Trophoblast cell (in vitro differentiated cells and primary cell): Measurements from ENCODE around the gene MRC2.

ENCODE experiments used
- DNase-seq, 2 donors: peaks; one replicate each; pipeline ENCODE4 v3.0.0-alpha.2; 2016
- H2AFZ ChIP-seq: 2 replicates; pipeline ENCODE4 v1.6.1; 2013; ENCODE audit warnings: low read length, moderate library complexity, mild to moderate bottlenecking; ENCODE audit not compliant: insufficient read depth, poor library complexity
- H2AK5ac ChIP-seq: 2 replicates; pipeline ENCODE4 v1.6.1; 2013; ENCODE audit warnings: mild to moderate bottlenecking, low read length
- H2BK120ac ChIP-seq: 2 replicates; pipeline ENCODE4 v1.6.1; 2013; ENCODE audit warnings: low read length, mild to moderate bottlenecking, moderate library complexity; ENCODE audit not compliant: insufficient read depth, poor library complexity
- H2BK12ac ChIP-seq: 2 replicates; pipeline ENCODE4 v1.6.1; 2013; ENCODE audit warnings: mild to moderate bottlenecking, low read length, moderate library complexity
- H2BK5ac ChIP-seq: 2 replicates; pipeline ENCODE4 v1.6.1; 2013; ENCODE audit warnings: low read length, low read depth, moderate library complexity, mild to moderate bottlenecking; ENCODE audit not compliant: poor library complexity
- H3K14ac ChIP-seq: 2 replicates; pipeline ENCODE4 v1.6.1; 2013; ENCODE audit warnings: mild to moderate bottlenecking, low read length
- H3K18ac ChIP-seq: 2 replicates; pipeline ENCODE4 v1.6.1; 2013; ENCODE audit warnings: mild to moderate bottlenecking, low read length
- H3K23ac ChIP-seq: 2 replicates; pipeline ENCODE4 v1.6.1; 2013; ENCODE audit warnings: low read length
- H3K27ac ChIP-seq: 2 replicates; pipeline ENCODE4 v1.5.1; 2013; ENCODE audit warnings: low read depth, mild to moderate bottlenecking, inconsistent platforms, low read length, moderate library complexity
- H3K27me3 ChIP-seq: 2 replicates; pipeline ENCODE4 v1.6.1; 2013; ENCODE audit warnings: inconsistent platforms, mild to moderate bottlenecking, low read length, moderate library complexity; ENCODE audit not compliant: insufficient read depth
- H3K36me3 ChIP-seq, 2 experiments: 1 replicate in 1 of 2; 2 replicates in 1 of 2; pipeline ENCODE4 v1.6.1; 2013; ENCODE audit warnings: low read length in 2 of 2, mild to moderate bottlenecking in 2 of 2, moderate library complexity in 1 of 2; ENCODE audit not compliant: insufficient read depth in 2 of 2, control insufficient read depth in 1 of 2
- H3K4ac ChIP-seq: 2 replicates; pipeline ENCODE4 v1.6.1; 2013; ENCODE audit warnings: low read depth, mild to moderate bottlenecking, low read length, moderate library complexity
- H3K4me1 ChIP-seq, 2 experiments: 1 replicate in 1 of 2; 2 replicates in 1 of 2; pipeline ENCODE4 v1.6.1; 2013; ENCODE audit warnings: low read length in 2 of 2, mild to moderate bottlenecking in 2 of 2, moderate library complexity in 1 of 2; ENCODE audit not compliant: insufficient read depth in 2 of 2, control insufficient read depth in 1 of 2
- H3K4me2 ChIP-seq: 2 replicates; pipeline ENCODE4 v1.6.1; 2013; ENCODE audit warnings: inconsistent platforms, mild to moderate bottlenecking, low read length, moderate library complexity
- H3K4me3 ChIP-seq: 2 replicates; pipeline ENCODE4 v1.5.1; 2013; ENCODE audit warnings: mild to moderate bottlenecking, low read depth, low read length, inconsistent platforms
- H3K79me1 ChIP-seq: one replicate; pipeline ENCODE4 v1.6.1; 2013; ENCODE audit warnings: low read length
- H3K79me2 ChIP-seq: 2 replicates; pipeline ENCODE4 v1.6.1; 2013; ENCODE audit warnings: low read length, mild to moderate bottlenecking; ENCODE audit not compliant: control insufficient read depth, insufficient read depth, poor library complexity
- H3K9ac ChIP-seq: 2 replicates; pipeline ENCODE4 v1.6.1; 2013; ENCODE audit warnings: mild to moderate bottlenecking, low read length
- H3K9me3 ChIP-seq: 2 replicates; pipeline ENCODE4 v1.6.1; 2013; ENCODE audit warnings: low read depth, mild to moderate bottlenecking, control low read depth, inconsistent platforms, low read length; ENCODE audit not compliant: insufficient read depth
- H4K12ac ChIP-seq: 2 replicates; pipeline ENCODE4 v1.6.1; 2013; ENCODE audit warnings: low read depth, mild to moderate bottlenecking, low read length, moderate library complexity
- H4K8ac ChIP-seq: 2 replicates; pipeline ENCODE4 v1.6.1; 2013; ENCODE audit warnings: low read depth, mild to moderate bottlenecking, low read length, moderate library complexity
- H4K91ac ChIP-seq: one replicate; pipeline ENCODE4 v1.6.1; 2013; ENCODE audit warnings: low read depth, mild to moderate bottlenecking, low read length, moderate library complexity
- WGBS: extraction: QIAGEN DNeasy Blood & Tissue Kit; methylation state at CpG from one replicate; pipeline ENCODE4 v1.1.7; 2013; ENCODE audit warnings: missing lambda C conversion rate; ENCODE audit not compliant: insufficient read length, insufficient coverage; ENCODE audit errors: extremely low coverage; 5-methylcytosine and 5-hydroxymethylcytosine counted together

Gene MRC2

DNA sequence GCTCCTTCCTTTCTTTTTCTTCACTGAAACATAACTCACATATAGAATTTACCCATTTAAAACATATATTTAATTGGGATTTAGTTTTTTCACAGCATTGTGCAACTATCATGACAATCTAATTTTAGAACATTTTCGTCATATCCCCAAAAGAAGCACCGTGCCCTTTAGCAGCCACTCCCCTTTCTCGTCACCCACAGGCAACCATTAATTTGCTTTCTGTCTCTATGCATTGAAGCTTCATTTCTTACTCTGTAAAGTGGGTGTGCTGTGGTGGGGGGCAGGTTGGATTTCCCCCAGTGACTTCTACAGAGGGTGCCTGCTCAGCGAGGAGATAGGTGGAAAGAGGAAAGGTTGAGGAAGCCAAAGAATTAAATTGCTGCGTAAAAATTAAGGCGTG lies 35.8 kb downstream of the MRC2 start:
- peaks cover 3% of the 10 kb centered on the region for H3K9me3 ChIP-seq
- no peak overlapping the region for H3K27ac ChIP-seq
- no peak overlapping the region for H2BK120ac ChIP-seq
- no peaks in the 10 kb centered on the region for H3K27me3 ChIP-seq
- H3K9ac ChIP-seq = no peak overlapping the region
- no peak overlapping the region for H3K14ac ChIP-seq
- H3K4ac ChIP-seq = no peak overlapping the region
- no peaks in the 10 kb centered on the region for H3K4me1 ChIP-seq
- 100% methylated on average over 1 of the region's 6 CpGs for WGBS
- no peak overlapping the region for H3K23ac ChIP-seq
- H3K79me1 ChIP-seq = no peaks in the 10 kb centered on the region
- no peak for DNase-seq
- no peak overlapping the region for H2AFZ ChIP-seq
- H3K18ac ChIP-seq = no peak overlapping the region
- H3K4me2 ChIP-seq = no peak overlapping the region
- no peak overlapping the region for H2BK12ac ChIP-seq
- H2AK5ac ChIP-seq = no peak overlapping the region
- no peak overlapping the region for H2BK5ac ChIP-seq
- no peaks in the 10 kb centered on the region for H3K79me2 ChIP-seq
- H3K36me3 ChIP-seq = peaks cover 29 to 34% of the 10 kb centered on the region in 2 experiments
- H4K12ac ChIP-seq = no peak overlapping the region
- no peak overlapping the region for H3K4me3 ChIP-seq
- no peak overlapping the region for H4K8ac ChIP-seq
- H4K91ac ChIP-seq = no peak overlapping the region

DNA sequence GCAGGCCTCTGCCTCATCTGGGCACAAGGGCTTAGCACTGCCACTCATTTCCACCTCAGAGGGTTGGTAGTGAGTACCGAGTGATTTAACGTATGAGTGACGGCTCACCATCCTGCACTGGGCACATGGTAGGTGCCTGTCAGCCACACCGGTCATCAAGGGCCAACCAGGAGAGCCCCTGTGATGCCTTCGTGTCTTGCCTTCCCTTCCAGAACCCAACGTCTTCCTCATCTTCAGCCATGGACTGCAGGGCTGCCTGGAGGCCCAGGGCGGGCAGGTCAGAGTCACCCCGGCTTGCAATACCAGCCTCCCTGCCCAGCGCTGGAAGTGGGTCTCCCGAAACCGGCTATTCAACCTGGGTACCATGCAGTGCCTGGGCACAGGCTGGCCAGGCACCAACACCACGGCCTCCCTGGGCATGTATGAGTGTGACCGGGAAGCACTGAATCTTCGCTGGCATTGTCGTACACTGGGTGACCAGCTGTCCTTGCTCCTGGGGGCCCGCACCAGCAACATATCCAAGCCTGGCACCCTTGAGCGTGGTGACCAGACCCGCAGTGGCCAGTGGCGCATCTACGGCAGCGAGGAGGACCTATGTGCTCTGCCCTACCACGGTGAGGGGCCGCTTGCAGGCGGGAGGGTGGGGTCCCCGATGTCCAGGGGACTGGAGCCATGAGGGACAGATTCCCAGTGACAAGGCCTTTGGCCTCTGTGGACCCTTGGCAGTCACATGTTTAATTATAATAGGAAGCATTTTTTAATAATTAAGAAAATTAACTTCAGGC lies 37.1 kb downstream of the MRC2 start:
- H3K4me1 ChIP-seq = no peaks in the 10 kb centered on the region
- peak overlapping the region; percentile 27 for H3K4me3 ChIP-seq
- no peak overlapping the region for H3K9ac ChIP-seq
- H3K14ac ChIP-seq = no peak overlapping the region
- no peak overlapping the region for H4K91ac ChIP-seq
- no peak overlapping the region for H3K4ac ChIP-seq
- no peak for DNase-seq
- H3K27ac ChIP-seq = no peak overlapping the region
- no peak overlapping the region for H2BK5ac ChIP-seq
- no peak overlapping the region for H3K23ac ChIP-seq
- H3K27me3 ChIP-seq = no peaks in the 10 kb centered on the region
- H3K36me3 ChIP-seq = peaks cover 35 to 38% of the 10 kb centered on the region in 2 experiments
- H3K9me3 ChIP-seq = peaks cover 3% of the 10 kb centered on the region
- no peak overlapping the region for H2AFZ ChIP-seq
- H3K79me1 ChIP-seq = no peaks in the 10 kb centered on the region
- no peak overlapping the region for H4K8ac ChIP-seq
- H2AK5ac ChIP-seq = no peak overlapping the region
- no peak overlapping the region for H2BK12ac ChIP-seq
- H3K18ac ChIP-seq = no peak overlapping the region
- H3K79me2 ChIP-seq = no peaks in the 10 kb centered on the region
- H2BK120ac ChIP-seq = no peak overlapping the region
- no peak overlapping the region for H3K4me2 ChIP-seq
- WGBS = no CpG with 5 or more reads among the region's 25 CpGs
- H4K12ac ChIP-seq = no peak overlapping the region

DNA sequence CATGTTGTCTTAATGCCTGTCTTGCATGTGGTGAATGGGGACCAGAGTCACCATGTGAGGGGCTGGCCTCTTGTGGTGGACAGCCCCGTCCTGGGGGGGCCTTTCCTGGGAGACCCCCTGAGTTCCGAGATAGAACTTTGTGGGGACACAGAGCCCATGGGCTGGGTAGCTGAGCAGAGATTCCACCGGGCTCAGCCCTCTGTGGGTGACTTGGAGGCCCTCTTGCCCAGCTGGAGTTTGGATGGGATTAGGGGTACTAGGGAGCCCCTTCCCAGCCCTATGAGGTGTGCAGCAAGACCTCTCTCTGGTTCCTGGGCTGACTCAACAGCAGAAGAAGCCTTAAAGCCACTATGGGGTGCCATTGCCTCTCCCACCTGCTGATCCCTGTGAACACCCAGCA lies 38.1 kb downstream of the MRC2 start:
- Histone ChIP-seq H3K23ac (no peak overlapping the region), H3K4ac (no peak overlapping the region), H3K9me3 (peaks cover 3% of the 10 kb centered on the region), H2BK12ac (no peak overlapping the region), H2BK120ac (no peak overlapping the region), H2BK5ac (no peak overlapping the region), H4K8ac (no peak overlapping the region), H3K27me3 (no peaks in the 10 kb centered on the region), H3K79me2 (no peaks in the 10 kb centered on the region), H3K4me1 (no peaks in the 10 kb centered on the region), H2AFZ (no peak overlapping the region), H3K27ac (no peak overlapping the region), H2AK5ac (no peak overlapping the region), H4K91ac (no peak overlapping the region), H3K79me1 (no peaks in the 10 kb centered on the region), H4K12ac (no peak overlapping the region), H3K18ac (no peak overlapping the region), H3K4me3 (no peak overlapping the region), H3K14ac (no peak overlapping the region), H3K36me3 (peaks cover 43 to 46% of the 10 kb centered on the region in 2 experiments), H3K4me2 (no peak overlapping the region), H3K9ac (no peak overlapping the region)
- WGBS = no CpG with 5 or more reads among the region's 3 CpGs
- no peak for DNase-seq

DNA sequence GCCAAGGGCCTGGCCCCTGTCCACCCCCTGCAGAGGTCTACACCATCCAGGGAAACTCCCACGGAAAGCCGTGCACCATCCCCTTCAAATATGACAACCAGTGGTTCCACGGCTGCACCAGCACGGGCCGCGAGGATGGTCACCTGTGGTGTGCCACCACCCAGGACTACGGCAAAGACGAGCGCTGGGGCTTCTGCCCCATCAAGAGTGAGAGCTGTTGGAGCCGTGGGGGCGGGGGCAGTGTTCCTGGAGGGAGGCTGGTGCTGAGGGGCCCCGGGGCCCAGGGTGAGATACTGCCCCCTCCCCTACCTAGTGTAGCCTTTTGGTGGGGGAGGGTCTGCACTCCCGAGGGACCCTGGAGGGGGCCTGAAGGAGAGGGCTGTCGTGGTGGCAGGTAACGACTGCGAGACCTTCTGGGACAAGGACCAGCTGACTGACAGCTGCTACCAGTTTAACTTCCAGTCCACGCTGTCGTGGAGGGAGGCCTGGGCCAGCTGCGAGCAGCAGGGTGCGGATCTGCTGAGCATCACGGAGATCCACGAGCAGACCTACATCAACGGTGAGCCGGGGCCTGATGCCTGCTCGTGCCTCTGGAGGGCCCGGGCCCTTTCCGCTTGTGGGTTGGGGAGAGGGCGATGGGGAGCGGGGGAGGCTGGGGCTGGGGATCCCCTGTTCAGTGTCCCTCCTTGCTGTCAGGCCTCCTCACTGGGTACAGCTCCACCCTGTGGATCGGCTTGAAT lies 38.8 kb downstream of the MRC2 start:
- no peak for DNase-seq
- Histone ChIP-seq H3K14ac (no peak overlapping the region), H4K8ac (no peak overlapping the region), H3K4me2 (no peak overlapping the region), H3K79me1 (no peaks in the 10 kb centered on the region), H3K4me3 (no peak overlapping the region), H2BK12ac (no peak overlapping the region), H3K79me2 (no peaks in the 10 kb centered on the region), H3K4me1 (no peaks in the 10 kb centered on the region), H3K4ac (no peak overlapping the region), H3K36me3 (peaks cover 43 to 50% of the 10 kb centered on the region in 2 experiments), H3K9me3 (peaks cover 3% of the 10 kb centered on the region), H3K27ac (no peak overlapping the region), H3K23ac (no peak overlapping the region), H2AFZ (no peak overlapping the region), H4K12ac (no peak overlapping the region), H4K91ac (no peak overlapping the region), H3K9ac (no peak overlapping the region), H2AK5ac (no peak overlapping the region), H2BK5ac (no peak overlapping the region), H2BK120ac (no peak overlapping the region), H3K18ac (no peak overlapping the region), H3K27me3 (no peaks in the 10 kb centered on the region)
- WGBS = no CpG with 5 or more reads among the region's 30 CpGs
